GM12878 (cell line): ENCODE data around the gene GPRC5D. TPM values are rescaled to one million over a fixed set of nuclear protein-coding genes. Genes with fewer than 3 reads are reported as not detected.

Source experiments
- ATAC-seq: fragments of 200-7000 bp; cut with Tn5 transposase; 3 replicates; pipeline ENCODE4 v1.9.1; 2020; ENCODE audit warnings: mild to moderate bottlenecking, moderate library complexity
- BruUV-seq: library from RNA; stranded (reverse); fragments of 400-500 nt; replicated peaks from 2 replicates; lab custom pipeline; 2021; lab: Mats Ljungman, UMichigan
- CTCF ChIA-PET: fragments of 300-600 bp; sonication (Branson Sonifier 250); formaldehyde crosslinking; extraction: SDS; loops from one replicate; lab custom pipeline; 2021; ENCODE audit warnings: inconsistent platforms; lab: Yijun Ruan, JAX
- POLR2A ChIA-PET: fragments of 350-600 bp; formaldehyde crosslinking; extraction: SDS; loops from one replicate; lab custom pipeline; 2021; ENCODE audit warnings: inconsistent platforms; lab: Charles Lee
- RAD21 ChIA-PET: fragments of 300-600 bp; sonication (Branson Sonifier 250); formaldehyde crosslinking; loops from one replicate; lab custom pipeline; 2023; ENCODE audit warnings: antibody characterized with exemption; ENCODE audit not compliant: unreplicated experiment; lab: Charles Lee
- SMC1A ChIA-PET: fragments of 300-600 bp; sonication (Branson Sonifier 250); formaldehyde crosslinking; loops from one replicate; lab custom pipeline; 2023; ENCODE audit not compliant: unreplicated experiment, uncharacterized antibody; lab: Charles Lee
- DNase-seq: peaks from one replicate; pipeline ENCODE4 v3.0.0-alpha.2; 2011; ENCODE audit warnings: low read depth, low spot score
- FAIRE-seq: peaks from 3 replicates; lab custom pipeline; 2011; peaks lifted over from hg19 to GRCh38; lab: Jason Lieb, UNC
- H2AFZ ChIP-seq: 2 replicates; pipeline ENCODE4 v1.6.0; 2011; ENCODE audit warnings: low read depth, low read length, control low read depth; ENCODE audit not compliant: control insufficient read depth
- H3K27ac ChIP-seq: 2 replicates; pipeline ENCODE4 v1.5.1; 2011; ENCODE audit warnings: control low read depth; ENCODE audit not compliant: control insufficient read depth, insufficient read depth
- H3K27me3 ChIP-seq, 2 experiments: replicated peaks in 1 of 2; 2 replicates each; pipeline versions ENCODE4 v1.6.0 to v1.6.1; 2011; ENCODE audit warnings: low read length in 1 of 2; ENCODE audit not compliant: control insufficient read depth in 2 of 2, insufficient read depth in 2 of 2
- H3K36me3 ChIP-seq, 2 experiments: 2 replicates each; pipeline ENCODE4 v1.5.1; 2011; ENCODE audit warnings: low read length in 1 of 2; ENCODE audit not compliant: control insufficient read depth in 2 of 2, insufficient read depth in 2 of 2
- H3K4me1 ChIP-seq: 2 replicates; pipeline ENCODE4 v1.6.1; 2011; ENCODE audit warnings: mild to moderate bottlenecking, low read length, moderate library complexity, mixed read lengths; ENCODE audit not compliant: control insufficient read depth, insufficient read depth
- H3K4me2 ChIP-seq: 2 replicates; pipeline ENCODE4 v1.6.0; 2011; ENCODE audit warnings: control low read depth; ENCODE audit not compliant: control insufficient read depth, insufficient read depth
- H3K4me3 ChIP-seq: fragments of 200-600 bp; sonication (generic); 2 replicates; pipeline ENCODE4 v1.5.1; 2016
- H3K79me2 ChIP-seq: 2 replicates; pipeline ENCODE4 v1.6.0; 2011; ENCODE audit warnings: low read length; ENCODE audit not compliant: control insufficient read depth, insufficient read depth
- H3K9ac ChIP-seq: 2 replicates; pipeline ENCODE4 v1.8.0; 2011; ENCODE audit warnings: low read length, control low read depth, mixed read lengths; ENCODE audit not compliant: control insufficient read depth, insufficient read depth
- H3K9me3 ChIP-seq: replicated peaks from 3 replicates; pipeline ENCODE4 v1.5.1; 2011; ENCODE audit warnings: mild to moderate bottlenecking, low read length; ENCODE audit not compliant: control insufficient read depth, insufficient read depth
- H4K20me1 ChIP-seq: 2 replicates; pipeline ENCODE4 v1.6.0; 2011; ENCODE audit not compliant: control insufficient read depth, insufficient read depth
- CBX5 ChIP-seq: sonication (generic); IDR thresholded peaks from 2 replicates; pipeline ENCODE4 v1.6.1; 2016; ENCODE audit warnings: low read depth, moderate library complexity, mild to moderate bottlenecking, inconsistent platforms
- CEBPZ ChIP-seq: fragments of 150-350 bp; IDR thresholded peaks from 2 replicates; pipeline ENCODE4 v1.6.1; 2016; ENCODE audit warnings: low read depth, low read length
- EED ChIP-seq: sonication (generic); IDR thresholded peaks from 2 replicates; pipeline ENCODE4 v1.6.1; 2016; ENCODE audit warnings: antibody characterized with exemption, low read depth
- HSF1 ChIP-seq: fragments of 150-350 bp; IDR thresholded peaks from 2 replicates; pipeline ENCODE4 v1.6.1; 2014; ENCODE audit warnings: mild to moderate bottlenecking, low read depth, low read length
- NR2C2 ChIP-seq: IDR thresholded peaks from 2 replicates; pipeline ENCODE4 v1.6.1; 2011; ENCODE audit warnings: borderline replicate concordance, low read depth; ENCODE audit not compliant: control insufficient read depth, insufficient read length
- SPI1 ChIP-seq: IDR thresholded peaks from 2 replicates; pipeline ENCODE4 v1.6.1; 2011; ENCODE audit warnings: low read depth, mild to moderate bottlenecking, low read length, moderate library complexity, borderline replicate concordance; ENCODE audit not compliant: insufficient read depth
- TAF1 ChIP-seq: IDR thresholded peaks from 2 replicates; pipeline ENCODE4 v1.6.1; 2011; ENCODE audit warnings: mild to moderate bottlenecking, low read depth, low read length, borderline replicate concordance
- TCF12 ChIP-seq: IDR thresholded peaks from 2 replicates; pipeline ENCODE4 v1.6.1; 2011; ENCODE audit warnings: low read depth, mild to moderate bottlenecking, low read length
- ZBTB33 ChIP-seq: fragments of 450-650 bp; IDR thresholded peaks from 2 replicates; pipeline ENCODE4 v1.6.1; 2017; ENCODE audit warnings: mild to moderate bottlenecking
- WGBS: methylation state at CpG from one replicate; pipeline ENCODE4 v1.1.6; 2016; ENCODE audit warnings: low lambda C conversion rate; ENCODE audit not compliant: insufficient replicate concordance, insufficient coverage; ENCODE audit errors: missing lambda C conversion rate; 5-methylcytosine and 5-hydroxymethylcytosine counted together
- in situ Hi-C: fragments of 300-500 bp; cut with MboI; formaldehyde crosslinking; loops from 9 replicates; pipeline ENCODE4 v1.14.3; 2018; ENCODE audit warnings: mixed read lengths
- intact Hi-C: fragments of 100-400 bp; cut with micrococcal nuclease; formaldehyde crosslinking; loops from one replicate; pipeline ENCODE4 v1.14.2; 2022; ENCODE audit not compliant: unreplicated experiment
- polyA plus RNA-seq, 11 experiments: library from polyadenylated mRNA; depleted of rRNA in 4 of 11; unstranded in 6 of 11; stranded (reverse) in 5 of 11; fragments of >200 nt; fragmentation: Nextera tagmentation in 4 of 11; fragmentation: Illumina TruSeq in 1 of 11; extraction: Ambion mirVana in 4 of 11; extraction: Trizol in 1 of 11; gene quantifications; 1 replicate in 1 of 11; 2 replicates in 10 of 11; pipeline versions ENCODE4 v1.2.1 to v1.2.3, GENCODE V29; 2011 to 2016; ENCODE audit warnings: inconsistent platforms in 2 of 11, missing spikeins in 2 of 11, low read depth in 1 of 11
- total RNA-seq, 4 experiments: library from RNA; depleted of rRNA in 3 of 4; stranded (reverse); fragments of >200 nt in 3 of 4; fragmentation: Illumina TruSeq in 1 of 4; extraction: Trizol in 1 of 4; gene quantifications; 2 replicates each; pipeline versions ENCODE4 v1.2.1 to v1.2.3, GENCODE V29; 2013 to 2021

The GPRC5D gene
- total and polyA plus RNA-seq, 10 of the 15 experiments (the other 5 are each of a cell fraction or from before 2014, with no cell fraction given): 0.18 to 0.90 (median 0.37) TPM; not detected in 3

GRCh38 chr12:12927211-12928079 is 24.5 kb downstream of the GPRC5D start (continued):
- TF ChIP-seq CEBPZ: no peak
- TF ChIP-seq NR2C2: no peak
- no peak for TF ChIP-seq EED
- no peak for TF ChIP-seq HSF1

GRCh38 chr12:12926571-12927071 is 25.3 kb downstream of the GPRC5D start:
- SMC1A ChIA-PET: no interaction called here
- Histone ChIP-seq H3K79me2 (no peaks in the 10 kb centered on the region), H3K9ac (no peak overlapping the region), H3K4me1 (no peaks in the 10 kb centered on the region), H3K36me3 (no peaks in the 10 kb centered on the region), H3K9me3 (no peaks in the 10 kb centered on the region), H3K27me3 (peaks cover 0 to 1% of the 10 kb centered on the region in 2 experiments; a peak in 2 of 4 replicates), H4K20me1 (no peaks in the 10 kb centered on the region), H2AFZ (no peak overlapping the region), H3K4me2 (no peak overlapping the region), H3K27ac (no peak overlapping the region), H3K4me3 (no peak overlapping the region)
- CTCF ChIA-PET: interaction anchor here (1.1 kb wide), 1 partner anchor 286 kb away, joined by 3 read pairs; no protein-coding TSS in a partner anchor
- RAD21 ChIA-PET: no interaction called here
- in situ Hi-C loops (no loop called here), intact Hi-C loops (no loop called here)
- FAIRE-seq (no peak), ATAC-seq (no peak), DNase-seq (no peak)
- no peak for TF ChIP-seq SPI1
- TF ChIP-seq ZBTB33: no peak
- no peak for TF ChIP-seq TCF12
- TF ChIP-seq TAF1: no peak
- TF ChIP-seq CBX5: no peak
- WGBS: 56% methylated on average over 18 of the region's 18 CpGs
- POLR2A ChIA-PET: no interaction called here
- BruUV-seq: no TSS peak
